HG02973 (cell line): ENCODE data around the gene MYBPC3.
A peak's percentile ranks its signal among the peaks of the same experiment; 100 is the strongest.

Source experiments
- ATAC-seq: cut with Tn5 transposase; IDR thresholded peaks from one replicate; pipeline ENCODE4 v1.9.1; 2021; ENCODE audit warnings: moderate library complexity; ENCODE audit not compliant: unreplicated experiment

The MYBPC3 gene

DNA sequence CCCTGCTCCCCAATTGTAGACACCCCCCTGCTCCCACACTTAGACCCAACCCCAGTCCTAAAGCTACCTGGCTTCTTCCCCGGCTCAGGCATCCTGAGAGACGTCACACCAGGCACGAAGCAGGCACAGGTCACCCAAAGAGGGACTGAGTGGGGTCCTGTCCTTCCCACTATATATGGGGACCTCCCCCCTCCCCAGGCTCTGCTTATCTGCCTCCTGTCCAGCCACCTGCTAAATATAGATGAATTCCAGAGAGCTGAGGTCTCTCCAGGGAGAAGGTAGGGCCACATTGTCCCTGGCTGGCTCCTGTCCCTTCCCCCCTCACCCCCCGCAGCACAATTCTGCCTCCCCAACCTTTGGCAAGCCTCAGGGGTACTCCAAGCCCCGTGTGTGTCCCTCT is at the start of gene MYBPC3:
Gene MYBPC3, minus strand, starts transcription at position 147 of the 400 bp plus-strand sequence. Its CDS starts 55 bp downstream, at position 92.
- no peak for ATAC-seq

DNA sequence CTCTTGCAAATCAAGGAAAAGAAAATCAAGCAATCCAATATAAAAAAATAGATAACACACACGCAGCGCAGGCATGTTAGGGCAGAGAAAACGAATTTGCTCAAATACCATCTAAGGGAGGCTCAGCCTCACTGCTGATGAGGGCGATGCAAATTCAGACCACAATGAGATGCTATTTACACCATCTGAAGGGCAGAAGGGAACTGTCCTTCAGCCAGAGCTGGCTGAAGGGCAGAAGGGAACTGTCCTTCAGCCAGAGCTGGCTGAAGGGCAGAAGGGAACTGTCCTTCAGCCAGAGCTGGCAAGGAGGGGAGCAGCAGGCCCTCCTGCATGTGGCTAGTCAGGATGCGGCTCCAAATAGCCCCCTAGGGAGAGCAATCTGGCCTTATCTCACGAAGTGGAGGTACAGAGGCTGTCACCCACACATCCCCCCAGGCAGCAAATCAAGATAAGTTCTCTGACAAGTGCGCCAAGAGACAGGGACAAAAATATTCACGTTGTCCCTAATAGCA is 48.3 kb upstream of the MYBPC3 start:
- peak; percentile 58 for ATAC-seq

DNA sequence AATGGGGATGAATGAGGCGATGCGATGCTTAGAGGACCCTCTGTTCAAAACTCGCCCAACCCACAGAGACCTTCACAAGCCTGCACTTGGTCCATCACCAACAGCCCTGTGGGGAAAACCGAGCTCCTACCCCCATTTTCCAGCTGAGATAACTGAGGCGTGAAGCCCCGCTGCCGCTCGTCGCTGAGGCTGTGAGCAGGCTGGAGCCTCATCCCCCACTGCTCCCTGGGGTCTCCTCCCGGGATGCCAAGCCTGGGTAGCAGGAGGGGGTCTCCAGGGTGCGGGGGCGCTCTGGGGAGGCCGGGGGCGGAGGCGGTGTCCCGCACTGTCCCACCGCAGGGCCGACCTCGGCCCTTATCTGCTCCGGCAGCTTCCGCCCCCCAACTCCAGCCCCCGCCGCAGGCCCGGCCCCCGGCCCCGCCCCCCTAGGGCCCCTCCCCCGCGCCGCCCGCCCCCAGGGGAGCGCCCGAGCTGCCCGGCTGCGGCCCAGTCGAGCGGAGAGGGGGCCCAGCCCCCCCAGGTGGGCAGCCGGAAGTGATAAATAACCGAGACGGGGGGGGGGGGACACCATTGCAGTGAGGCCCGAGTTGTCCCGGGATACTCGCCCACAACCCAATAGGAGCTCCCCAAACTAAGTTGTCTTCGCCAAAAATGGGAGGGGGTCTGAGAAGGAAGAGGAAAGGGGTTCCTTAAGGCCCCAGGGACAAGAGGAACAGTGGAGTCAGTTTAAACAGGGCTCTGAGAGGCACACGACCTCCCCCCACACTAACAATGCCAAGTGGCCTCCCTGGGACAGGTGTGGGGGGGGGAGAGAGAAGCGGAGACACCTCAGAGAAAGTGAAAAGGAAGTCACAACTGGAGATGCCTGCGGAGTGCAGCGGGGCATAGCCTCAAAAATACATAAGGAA is 47.6 kb upstream of the MYBPC3 start:
- ATAC-seq: peak; percentile 31

DNA sequence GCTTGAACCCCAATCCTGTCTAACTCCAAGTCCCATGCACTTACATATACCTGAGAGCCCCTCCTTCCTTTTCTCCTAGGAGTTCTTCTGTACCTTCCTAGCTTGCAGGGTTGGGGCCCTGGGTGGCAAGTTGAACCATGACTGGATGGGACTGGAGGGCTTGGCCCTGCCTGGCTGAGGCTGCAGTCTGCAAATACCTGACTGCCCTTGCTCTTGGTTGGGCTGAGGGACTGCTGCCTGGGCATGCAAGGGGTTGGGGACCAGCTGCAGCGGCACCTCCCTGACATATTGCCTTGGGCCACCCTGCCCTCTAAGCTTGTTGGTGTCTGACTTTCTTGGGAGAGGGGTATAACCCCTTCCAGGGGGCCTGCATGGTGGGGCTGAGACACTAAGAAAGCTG is 46.0 kb upstream of the MYBPC3 start:
- no peak for ATAC-seq

DNA sequence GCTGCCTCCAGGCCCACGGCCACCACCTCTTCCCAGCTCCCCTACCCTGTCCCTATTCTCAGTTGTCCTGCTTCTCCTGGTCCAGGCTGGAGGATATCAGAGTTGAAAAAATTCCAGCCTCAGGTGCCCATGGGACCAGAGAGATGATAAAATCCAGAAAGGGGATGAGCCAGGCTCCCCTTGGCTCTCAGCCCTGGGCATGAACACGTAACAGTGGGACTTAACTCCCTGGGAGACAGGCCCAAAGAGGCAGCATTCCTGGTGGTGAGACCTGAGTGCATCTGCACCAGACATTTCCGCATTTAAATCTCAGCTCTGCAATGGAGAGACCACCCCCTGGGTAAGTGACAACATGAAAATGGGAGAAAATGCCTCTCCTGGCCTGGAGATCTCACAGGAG is 45.5 kb upstream of the MYBPC3 start:
- ATAC-seq: no peak

DNA sequence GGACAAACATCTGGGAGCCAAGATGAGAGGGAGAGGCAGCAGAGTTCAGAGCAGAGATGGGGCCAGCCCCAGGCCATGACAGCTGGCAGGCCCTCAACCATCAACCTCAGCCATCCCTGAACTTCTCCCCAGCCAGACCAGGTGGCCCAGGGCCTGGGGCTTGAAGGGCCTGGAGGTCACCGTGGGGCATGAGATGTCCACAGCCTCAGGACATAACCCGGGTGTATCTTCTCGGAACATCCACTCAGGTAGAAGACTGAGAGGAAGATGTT is 43.5 kb upstream of the MYBPC3 start:
- no peak for ATAC-seq

DNA sequence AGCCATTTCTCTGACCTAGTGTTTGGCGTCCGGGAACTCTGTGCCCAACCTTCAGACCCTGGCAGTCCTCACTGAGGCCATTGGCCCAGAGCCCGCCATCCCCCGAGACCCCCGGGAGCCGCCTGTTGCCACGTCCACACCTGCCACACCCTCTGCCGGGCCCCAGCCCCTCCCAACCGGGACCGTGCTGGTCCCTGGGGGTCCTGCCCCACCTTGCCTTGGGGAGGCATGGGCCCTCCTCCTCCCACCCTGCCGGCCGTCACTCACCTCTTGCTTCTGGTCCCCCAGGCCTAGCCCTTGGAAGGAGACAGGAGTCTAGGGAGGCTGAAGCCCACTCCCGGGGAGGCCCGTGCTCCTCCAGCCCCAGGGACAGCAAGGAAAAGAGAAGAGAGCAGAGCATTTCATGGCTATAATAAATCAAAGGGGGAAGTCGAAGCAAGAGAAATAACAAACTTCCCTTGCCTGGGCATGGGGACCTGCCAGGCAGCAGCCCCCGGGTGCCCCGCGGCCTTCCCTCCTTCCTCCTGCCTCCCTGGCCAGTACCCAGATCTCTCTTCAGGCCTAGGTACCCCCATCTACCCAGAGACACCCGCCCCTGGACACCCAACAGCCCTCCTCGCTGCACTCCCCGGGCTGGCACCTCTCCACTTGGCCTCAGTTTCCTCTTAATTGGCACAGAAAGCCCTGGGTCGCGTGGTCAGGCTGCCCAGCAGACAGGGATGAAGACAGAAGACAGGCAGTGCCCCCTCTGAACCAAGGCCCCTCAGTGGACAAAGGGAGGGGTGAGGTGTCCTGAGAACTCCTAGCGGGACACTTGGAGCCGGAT is 42.9 kb upstream of the MYBPC3 start:
- ATAC-seq: no peak

DNA sequence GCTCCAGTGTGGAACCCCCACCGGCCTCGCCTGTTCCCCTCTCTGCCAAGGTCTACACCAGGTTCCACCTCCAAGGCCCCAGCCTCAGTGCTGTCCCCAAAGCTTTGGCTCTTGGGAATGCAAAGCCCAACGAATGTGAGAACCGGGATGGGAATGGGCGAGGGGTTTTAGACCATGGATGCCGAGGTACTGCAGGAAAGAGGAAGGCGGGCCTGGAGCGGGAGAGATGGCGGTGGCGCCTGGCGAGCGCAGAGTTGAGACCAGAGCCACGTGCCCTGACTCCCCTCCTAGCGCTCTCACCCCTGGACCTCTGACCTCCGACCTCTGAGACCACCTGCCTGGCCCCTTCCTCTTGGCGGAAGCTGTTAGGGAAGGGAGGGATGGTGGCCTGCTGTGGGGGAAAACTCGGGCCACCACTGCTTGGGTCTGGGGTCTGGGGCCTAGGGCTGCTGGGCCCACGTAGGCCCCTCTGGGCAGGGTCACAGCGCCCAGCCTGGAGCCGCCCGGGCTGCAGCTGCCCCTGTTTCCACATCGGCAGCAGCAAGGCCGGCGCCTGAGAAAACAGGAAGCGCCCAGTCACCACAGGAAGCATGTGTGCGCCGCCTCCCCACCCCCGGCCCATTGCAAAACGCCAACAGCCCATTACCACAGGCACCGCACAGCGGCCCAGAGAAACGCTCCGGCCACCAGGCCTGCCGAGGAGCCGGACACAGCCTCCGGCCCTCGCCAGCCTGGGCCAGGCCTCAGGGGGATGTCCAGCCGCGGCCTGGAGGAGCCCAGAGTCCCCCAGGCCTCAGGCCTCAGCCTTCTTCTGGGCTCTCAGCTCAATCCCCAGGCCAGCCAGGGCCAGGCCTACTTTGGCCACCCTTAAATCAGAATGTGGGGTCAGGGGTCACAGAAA is 42.1 kb upstream of the MYBPC3 start:
- ATAC-seq: peak; percentile 48

DNA sequence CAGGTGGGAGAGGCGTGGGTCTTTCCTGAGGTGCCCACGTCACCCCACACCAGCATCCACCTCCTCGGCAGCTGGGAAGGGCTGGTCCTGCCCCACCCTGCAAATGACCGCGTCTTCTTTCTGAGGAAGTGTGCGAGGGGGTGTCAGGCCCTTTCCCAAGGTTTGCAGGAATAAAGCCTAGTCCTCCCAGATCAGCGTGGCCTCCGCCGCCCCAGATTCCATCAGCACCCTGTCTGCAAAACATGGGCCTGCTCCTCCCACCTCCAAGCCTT is 41.5 kb upstream of the MYBPC3 start:
- no peak for ATAC-seq

DNA sequence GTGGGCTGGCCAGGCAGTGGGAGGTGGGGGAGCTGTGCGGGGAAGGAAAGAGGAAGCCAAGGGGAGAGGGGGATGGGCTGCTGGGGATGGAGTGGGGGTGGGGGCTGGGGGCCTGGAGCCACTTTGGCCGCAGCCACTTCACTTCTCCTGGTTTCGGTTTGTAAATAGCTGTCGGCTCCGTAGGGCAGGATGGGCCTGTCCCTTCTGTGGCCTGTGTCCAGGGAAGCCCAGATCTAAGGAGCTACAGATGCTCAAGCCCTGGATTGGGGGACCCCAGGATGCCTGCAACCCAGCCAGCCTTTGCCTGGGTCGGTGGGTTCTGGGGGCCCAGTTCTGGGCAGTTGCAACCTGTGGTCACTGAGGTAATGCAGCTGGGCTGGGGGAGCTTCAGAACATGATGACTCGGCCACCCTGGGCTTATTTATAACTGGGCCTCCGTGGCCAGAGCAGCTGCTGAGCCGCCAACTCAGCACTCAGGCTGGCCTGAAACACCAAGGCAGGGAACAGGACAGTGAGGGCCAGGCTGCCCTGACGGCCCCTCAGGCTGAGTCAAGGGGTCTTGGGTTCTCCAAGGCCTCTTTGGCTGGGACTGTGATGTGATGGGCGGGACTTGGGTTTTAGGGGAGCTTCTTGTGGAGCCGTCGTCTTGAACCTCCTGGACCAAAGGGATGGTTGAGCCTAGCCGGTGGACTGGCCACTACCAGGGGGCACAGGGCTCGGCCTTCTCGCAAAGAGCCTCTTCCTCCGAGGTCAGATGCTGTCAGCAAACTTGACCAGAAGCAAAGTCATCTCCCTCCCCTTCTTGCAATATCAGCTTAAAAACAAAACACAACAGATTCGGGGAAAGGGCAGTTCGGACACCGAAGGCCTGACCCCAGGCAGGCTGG is 40.9 kb upstream of the MYBPC3 start:
- ATAC-seq: no peak

DNA sequence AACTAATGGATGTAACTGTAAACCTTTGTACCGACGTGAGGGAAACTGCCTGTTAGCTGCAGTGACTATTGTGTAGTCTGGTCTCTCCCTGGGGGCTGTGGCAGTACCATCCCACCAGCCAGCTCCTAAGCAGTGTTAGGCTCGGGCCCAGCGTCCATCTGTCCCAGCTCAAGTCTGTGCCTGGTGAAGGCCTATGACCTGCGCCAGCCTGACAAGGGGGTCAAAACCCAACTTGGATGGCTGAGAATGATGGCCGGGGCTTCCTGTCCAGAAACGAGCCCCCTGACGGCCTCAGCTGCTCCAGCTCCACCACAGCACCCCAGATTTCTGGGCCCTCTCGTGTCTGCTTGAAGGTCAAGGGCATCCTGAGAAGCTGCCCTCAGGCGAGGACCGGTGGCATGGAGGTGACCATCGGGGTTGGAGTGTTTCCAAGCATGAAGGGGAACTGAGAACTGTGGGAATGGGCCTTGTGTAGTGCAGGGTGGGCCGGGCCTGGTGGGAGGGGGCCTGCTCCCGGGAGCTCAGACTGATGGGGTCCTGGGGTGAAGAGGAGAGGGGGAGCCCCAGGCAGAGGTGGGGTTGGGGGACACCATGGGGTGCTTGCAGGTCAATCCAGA is 40.2 kb upstream of the MYBPC3 start:
- ATAC-seq: no peak

DNA sequence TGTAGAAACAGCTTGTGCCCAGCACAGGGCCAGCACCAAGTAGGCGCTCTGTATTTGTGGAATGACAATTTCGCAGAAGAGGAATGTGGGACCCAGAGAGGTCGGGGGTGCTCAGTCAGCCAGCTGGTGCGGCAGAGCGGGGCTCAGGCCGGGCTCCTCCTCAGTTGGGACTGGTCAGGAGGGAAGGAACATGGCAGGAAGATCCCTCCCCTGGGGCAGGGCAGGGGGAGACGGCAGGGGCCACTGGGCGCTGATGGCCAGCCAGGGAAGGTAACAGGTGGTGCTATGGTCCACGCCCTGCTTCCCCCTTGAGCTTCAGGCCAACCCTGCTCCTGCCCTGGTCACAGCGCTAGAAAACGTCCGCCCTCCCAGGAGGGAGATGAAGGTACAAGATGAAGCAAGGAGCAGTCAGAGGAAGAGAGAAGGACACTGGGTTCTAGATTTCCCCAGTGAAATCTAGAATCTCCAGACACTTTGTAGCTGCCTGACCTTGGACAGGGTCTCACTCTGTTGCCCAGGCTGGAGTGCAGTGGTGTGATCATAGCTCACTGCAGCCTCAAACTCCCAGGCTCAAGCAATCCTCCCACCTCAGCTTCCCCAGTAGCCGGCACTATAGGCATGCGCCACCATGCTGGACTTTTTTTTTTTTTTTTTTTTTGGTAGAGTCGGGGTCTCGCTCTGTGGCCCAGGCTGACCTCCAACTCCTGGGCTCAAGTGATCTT is 39.4 kb upstream of the MYBPC3 start:
- ATAC-seq: no peak

DNA sequence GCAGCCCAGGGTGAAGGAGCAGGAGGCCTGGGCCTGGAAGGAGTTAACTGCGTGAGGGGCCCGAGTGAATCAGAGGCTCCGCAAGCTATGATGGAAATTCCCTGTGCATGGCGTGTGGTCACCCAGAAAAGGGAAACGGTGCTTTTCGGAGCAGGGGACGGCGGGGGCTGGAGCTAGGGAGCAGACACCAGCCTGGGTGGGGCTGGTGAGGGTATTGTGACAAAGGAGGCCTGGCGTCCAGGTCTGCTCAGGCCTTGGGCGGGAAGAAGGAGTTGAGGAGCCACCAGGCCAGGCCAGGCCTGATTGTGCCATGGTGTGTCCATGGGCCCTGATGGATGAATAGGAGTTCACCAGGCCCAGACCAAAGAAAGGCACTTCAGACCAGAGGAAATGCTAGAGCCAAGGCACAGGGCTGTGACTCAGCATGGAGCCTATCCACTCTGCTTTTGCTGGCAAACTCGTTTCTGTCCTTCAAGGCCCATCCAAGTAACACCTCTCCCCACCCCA is 38.6 kb upstream of the MYBPC3 start:
- ATAC-seq: no peak

DNA sequence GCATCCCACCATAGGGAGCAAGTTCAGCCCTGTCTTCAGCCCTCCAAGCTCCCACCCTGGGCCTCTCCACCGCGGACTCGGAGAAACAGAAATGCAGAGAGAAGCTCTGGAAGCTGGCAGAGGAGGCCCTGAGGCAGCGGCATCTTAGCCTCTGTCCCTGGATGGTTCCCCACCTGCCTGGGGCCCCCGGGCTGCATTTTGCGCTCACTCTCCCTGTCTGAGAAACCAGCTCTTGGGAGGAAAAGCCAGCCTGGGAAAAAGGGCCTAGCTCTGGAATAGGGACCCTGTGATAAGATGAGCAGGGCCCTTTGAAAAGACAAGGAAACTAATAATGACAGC is 37.9 kb upstream of the MYBPC3 start:
- ATAC-seq: no peak

DNA sequence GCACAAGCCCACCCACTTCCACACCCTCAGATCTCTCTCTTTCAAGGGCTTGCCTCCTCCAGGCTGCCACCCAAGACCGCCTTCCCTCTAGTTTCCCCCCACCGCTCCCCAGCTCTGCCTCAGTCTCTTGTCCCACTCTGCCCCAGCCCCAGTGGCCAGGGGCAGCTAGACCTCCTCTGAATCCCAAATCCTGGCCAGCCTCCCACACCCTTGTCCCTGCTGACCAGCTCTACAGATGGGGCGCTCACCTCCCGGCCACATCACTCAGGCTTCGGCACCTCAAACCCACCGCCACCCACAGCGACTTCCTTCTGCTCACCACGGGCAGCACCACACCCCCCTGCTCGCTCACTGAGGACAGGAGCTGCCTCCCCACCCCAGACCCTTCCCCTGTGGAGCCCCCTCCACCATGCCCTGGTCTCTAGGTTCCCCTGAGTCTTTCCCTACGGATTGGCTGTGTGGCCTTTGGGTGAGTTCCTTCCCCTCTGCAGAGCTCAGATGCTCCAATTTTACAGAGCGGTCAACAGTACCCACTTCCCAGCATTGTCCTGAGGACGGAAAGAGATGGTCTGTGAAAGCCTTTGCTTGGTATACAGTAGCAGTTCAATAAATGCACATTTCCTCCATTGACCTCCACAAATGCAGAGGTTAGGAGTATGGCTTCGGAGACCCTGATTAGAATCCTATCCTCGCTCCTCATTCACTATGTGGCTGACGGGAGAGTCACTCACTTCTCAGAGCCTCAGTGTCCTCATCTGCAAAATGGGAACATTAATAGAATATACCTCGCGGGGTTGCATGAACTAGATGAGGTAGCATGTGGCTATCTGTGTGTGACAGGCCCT is 37.3 kb upstream of the MYBPC3 start:
- no peak for ATAC-seq

DNA sequence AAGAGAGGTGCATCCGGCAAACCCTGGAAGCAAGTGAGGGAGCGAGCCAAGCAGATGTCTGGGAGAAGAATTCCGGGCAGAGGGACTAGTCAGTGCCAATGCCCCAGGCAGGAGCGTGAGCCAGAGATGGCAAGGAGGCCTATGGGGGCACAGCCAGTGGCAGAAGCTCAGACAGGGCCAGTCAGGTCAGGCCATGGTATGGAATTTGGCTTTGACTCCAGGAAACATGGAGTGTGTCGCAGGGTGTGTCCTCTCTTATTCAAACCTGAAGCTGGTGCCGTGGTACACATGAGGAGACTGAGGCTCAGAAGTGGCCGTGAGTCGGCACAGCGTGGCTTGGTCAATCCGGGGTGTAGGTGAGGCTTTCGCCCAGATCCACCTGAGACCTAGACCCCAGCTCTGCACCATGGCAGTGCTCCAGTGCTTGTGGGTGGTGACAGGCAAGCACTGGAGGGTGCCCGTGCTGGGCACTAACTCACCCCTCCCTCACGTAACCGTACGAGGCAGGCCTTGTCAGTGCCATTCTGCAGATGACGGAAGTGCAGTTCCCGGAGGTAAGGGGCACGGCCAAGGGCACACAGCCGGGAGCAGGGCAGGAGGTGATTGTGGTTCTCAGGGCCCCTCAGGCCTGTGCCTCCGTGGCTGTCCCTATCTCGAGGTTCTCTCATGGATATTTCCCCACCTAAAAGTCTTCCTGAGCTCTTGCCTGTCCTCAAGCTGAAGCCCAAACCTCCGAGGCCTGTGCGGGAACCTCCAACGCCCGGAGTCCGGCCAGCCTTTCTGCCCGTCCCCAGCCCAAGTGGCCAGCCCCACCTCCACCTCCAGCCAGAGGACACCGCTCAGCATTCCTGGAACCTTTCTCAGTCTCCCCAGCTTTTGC is 36.4 kb upstream of the MYBPC3 start:
- no peak for ATAC-seq
